ENCODE measurements around the gene IRF8. TPM values are rescaled to one million over a fixed set of nuclear protein-coding genes. Genes with fewer than 3 reads are reported as not detected.
"Not testable (repeated sequence)": the region's sequence is repeated elsewhere in the genome, so short reads cannot be mapped to it uniquely, and the experiment has no call there.

The IRF8 gene
- total RNA-seq, 3 donors from 2014 or later: 16.7 to 121 (median 20.2) TPM

GRCh38 chr16:85853547-85854545 is 45.1 kb upstream of the IRF8 start:
- no peak for DNase-seq (ENCODE audit: low spot score in 2 of 2)
- no peaks in the 10 kb centered on the region for H3K36me3 ChIP-seq
- no peaks in the 10 kb centered on the region for H3K4me1 ChIP-seq
- H3K27ac ChIP-seq: no peak overlapping the region
- H3K9me3 ChIP-seq: peaks cover 0 to 3% of the 10 kb centered on the region in 2 donors
- TF ChIP-seq POLR2A (IDR thresholded peaks at IDR 0.05) (no peak), POLR2AphosphoS5 (IDR thresholded peaks at IDR 0.05) (no peak), CTCF (IDR thresholded peaks at IDR 0.05) (no peak)
- intact Hi-C loops (cut with DNase I; ENCODE audit: low total_unique reads): no loop called here
- peaks cover 0 to 21% of the 10 kb centered on the region in 2 donors for H3K27me3 ChIP-seq
- H3K4me3 ChIP-seq: no peak overlapping the region

- intact Hi-C loops (cut with DNase I; ENCODE audit: low total_unique reads): no loop called here
- Histone ChIP-seq H3K4me1 (no peaks in the 10 kb centered on the region), H3K36me3 (no peaks in the 10 kb centered on the region), H3K9me3 (peaks cover 0 to 3% of the 10 kb centered on the region in 2 donors), H3K27me3 (peaks cover 0 to 24% of the 10 kb centered on the region in 2 donors), H3K4me3 (no peak overlapping the region), H3K27ac (no peak overlapping the region)
- DNase-seq (ENCODE audit: low spot score in 2 of 2): no peak
- TF ChIP-seq POLR2A (IDR thresholded peaks at IDR 0.05): no peak
- TF ChIP-seq POLR2AphosphoS5 (IDR thresholded peaks at IDR 0.05): no peak
- no peak for TF ChIP-seq CTCF (IDR thresholded peaks at IDR 0.05)
Measured at GRCh38 chr16:85854935-85855334, 44.0 kb upstream of the IRF8 start.

- TF ChIP-seq POLR2AphosphoS5 (IDR thresholded peaks at IDR 0.05) (no peak), CTCF (IDR thresholded peaks at IDR 0.05) (no peak), POLR2A (IDR thresholded peaks at IDR 0.05) (no peak)
- H3K27me3 ChIP-seq: peaks cover 0 to 31% of the 10 kb centered on the region in 2 donors
- H3K9me3 ChIP-seq: peaks cover 0 to 3% of the 10 kb centered on the region in 2 donors
- intact Hi-C loops (cut with DNase I; ENCODE audit: low total_unique reads): no loop called here
- H3K4me3 ChIP-seq: no peak overlapping the region
- no peaks in the 10 kb centered on the region for H3K36me3 ChIP-seq
- H3K27ac ChIP-seq: no peak overlapping the region
- DNase-seq (ENCODE audit: low spot score in 2 of 2): no peak
- no peaks in the 10 kb centered on the region for H3K4me1 ChIP-seq
Measured at GRCh38 chr16:85856079-85856478, 42.9 kb upstream of the IRF8 start.

GRCh38 chr16:85856585-85856984 is 42.4 kb upstream of the IRF8 start:
- Histone ChIP-seq H3K4me3 (no peak overlapping the region), H3K27me3 (peaks cover 0 to 31% of the 10 kb centered on the region in 2 donors), H3K4me1 (no peaks in the 10 kb centered on the region), H3K27ac (no peak overlapping the region), H3K9me3 (peaks cover 0 to 3% of the 10 kb centered on the region in 2 donors), H3K36me3 (no peaks in the 10 kb centered on the region)
- intact Hi-C loops (cut with DNase I; ENCODE audit: low total_unique reads): no loop called here
- no peak for TF ChIP-seq POLR2AphosphoS5 (IDR thresholded peaks at IDR 0.05)
- TF ChIP-seq POLR2A (IDR thresholded peaks at IDR 0.05): no peak
- no peak for TF ChIP-seq CTCF (IDR thresholded peaks at IDR 0.05)
- no peak for DNase-seq (ENCODE audit: low spot score in 2 of 2)

GRCh38 chr16:85857406-85857805 is 41.6 kb upstream of the IRF8 start:
- H3K27ac ChIP-seq: no peak overlapping the region
- H3K4me1 ChIP-seq: no peaks in the 10 kb centered on the region
- TF ChIP-seq POLR2AphosphoS5 (IDR thresholded peaks at IDR 0.05): no peak
- TF ChIP-seq CTCF (IDR thresholded peaks at IDR 0.05): no peak
- TF ChIP-seq POLR2A (IDR thresholded peaks at IDR 0.05): no peak
- no peaks in the 10 kb centered on the region for H3K36me3 ChIP-seq
- H3K4me3 ChIP-seq: no peak overlapping the region
- peaks cover 0 to 31% of the 10 kb centered on the region in 2 donors for H3K27me3 ChIP-seq
- H3K9me3 ChIP-seq: peaks cover 0 to 3% of the 10 kb centered on the region in 2 donors
- no peak for DNase-seq (ENCODE audit: low spot score in 2 of 2)
- intact Hi-C loops (cut with DNase I; ENCODE audit: low total_unique reads): no loop called here

GRCh38 chr16:85858571-85858970 is 40.4 kb upstream of the IRF8 start:
- H3K4me1 ChIP-seq; DNase-seq (ENCODE audit: low spot score in 2 of 2); H3K9me3 ChIP-seq; H3K4me3 ChIP-seq; H3K27ac ChIP-seq; intact Hi-C loops (cut with DNase I; ENCODE audit: low total_unique reads); H3K36me3 ChIP-seq: not testable (repeated sequence)
- H3K27me3 ChIP-seq: peaks cover 0 to 31% of the 10 kb centered on the region in 2 donors
